ENCODE data around the gene CELF5.
A peak's percentile ranks its signal among the peaks of the same experiment; 100 is the strongest.

Gene CELF5

DNA sequence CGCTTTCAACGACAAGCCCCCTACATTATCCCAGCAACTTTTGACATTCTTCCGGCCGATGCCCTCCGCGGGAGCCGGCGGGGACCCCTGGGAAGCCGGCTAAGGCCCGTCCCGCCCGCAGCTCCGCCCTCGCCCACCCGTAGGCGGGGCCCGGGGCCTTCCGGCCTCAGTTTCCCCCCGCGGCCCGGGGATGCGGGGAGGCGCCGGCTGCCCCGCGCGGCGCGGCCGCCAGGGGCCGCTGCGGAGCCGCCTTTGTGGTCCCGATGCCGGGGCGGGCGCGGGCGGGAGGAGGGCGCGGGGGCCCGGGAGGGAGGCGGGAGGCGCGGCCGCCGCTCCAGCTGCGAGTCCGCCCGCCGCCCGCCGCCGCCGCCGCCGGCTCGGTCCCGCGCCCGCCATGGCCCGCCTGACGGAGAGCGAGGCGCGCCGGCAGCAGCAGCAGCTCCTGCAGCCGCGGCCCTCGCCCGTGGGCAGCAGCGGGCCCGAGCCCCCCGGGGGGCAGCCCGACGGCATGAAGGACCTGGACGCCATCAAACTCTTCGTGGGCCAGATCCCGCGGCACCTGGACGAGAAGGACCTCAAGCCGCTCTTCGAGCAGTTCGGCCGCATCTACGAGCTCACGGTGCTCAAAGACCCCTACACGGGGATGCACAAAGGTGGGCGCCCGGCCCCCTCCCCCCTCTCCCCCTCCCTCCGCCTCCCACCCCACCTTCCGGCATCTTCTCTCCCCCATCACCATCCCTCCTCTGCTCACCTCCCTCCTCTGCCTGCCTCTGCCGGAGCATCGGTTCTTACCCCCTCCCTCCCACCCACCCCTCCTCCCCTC lies at the start of gene CELF5:
TSS of gene CELF5 (plus strand) at position 316 of the 823 bp plus-strand sequence. CDS start at position 395, 79 bp downstream.
- TF ChIP-seq ZFX (IDR thresholded peaks at IDR 0.05; ENCODE audit: borderline replicate concordance): no peak
- TF ChIP-seq, protein P1, sequence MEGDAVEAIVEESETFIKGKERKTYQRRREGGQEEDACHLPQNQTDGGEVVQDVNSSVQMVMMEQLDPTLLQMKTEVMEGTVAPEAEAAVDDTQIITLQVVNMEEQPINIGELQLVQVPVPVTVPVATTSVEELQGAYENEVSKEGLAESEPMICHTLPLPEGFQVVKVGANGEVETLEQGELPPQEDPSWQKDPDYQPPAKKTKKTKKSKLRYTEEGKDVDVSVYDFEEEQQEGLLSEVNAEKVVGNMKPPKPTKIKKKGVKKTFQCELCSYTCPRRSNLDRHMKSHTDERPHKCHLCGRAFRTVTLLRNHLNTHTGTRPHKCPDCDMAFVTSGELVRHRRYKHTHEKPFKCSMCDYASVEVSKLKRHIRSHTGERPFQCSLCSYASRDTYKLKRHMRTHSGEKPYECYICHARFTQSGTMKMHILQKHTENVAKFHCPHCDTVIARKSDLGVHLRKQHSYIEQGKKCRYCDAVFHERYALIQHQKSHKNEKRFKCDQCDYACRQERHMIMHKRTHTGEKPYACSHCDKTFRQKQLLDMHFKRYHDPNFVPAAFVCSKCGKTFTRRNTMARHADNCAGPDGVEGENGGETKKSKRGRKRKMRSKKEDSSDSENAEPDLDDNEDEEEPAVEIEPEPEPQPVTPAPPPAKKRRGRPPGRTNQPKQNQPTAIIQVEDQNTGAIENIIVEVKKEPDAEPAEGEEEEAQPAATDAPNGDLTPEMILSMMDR (IDR thresholded peaks at IDR 0.05): peak; percentile 97
- no peak within 1 kb of the TSS for H3K27ac ChIP-seq

DNA sequence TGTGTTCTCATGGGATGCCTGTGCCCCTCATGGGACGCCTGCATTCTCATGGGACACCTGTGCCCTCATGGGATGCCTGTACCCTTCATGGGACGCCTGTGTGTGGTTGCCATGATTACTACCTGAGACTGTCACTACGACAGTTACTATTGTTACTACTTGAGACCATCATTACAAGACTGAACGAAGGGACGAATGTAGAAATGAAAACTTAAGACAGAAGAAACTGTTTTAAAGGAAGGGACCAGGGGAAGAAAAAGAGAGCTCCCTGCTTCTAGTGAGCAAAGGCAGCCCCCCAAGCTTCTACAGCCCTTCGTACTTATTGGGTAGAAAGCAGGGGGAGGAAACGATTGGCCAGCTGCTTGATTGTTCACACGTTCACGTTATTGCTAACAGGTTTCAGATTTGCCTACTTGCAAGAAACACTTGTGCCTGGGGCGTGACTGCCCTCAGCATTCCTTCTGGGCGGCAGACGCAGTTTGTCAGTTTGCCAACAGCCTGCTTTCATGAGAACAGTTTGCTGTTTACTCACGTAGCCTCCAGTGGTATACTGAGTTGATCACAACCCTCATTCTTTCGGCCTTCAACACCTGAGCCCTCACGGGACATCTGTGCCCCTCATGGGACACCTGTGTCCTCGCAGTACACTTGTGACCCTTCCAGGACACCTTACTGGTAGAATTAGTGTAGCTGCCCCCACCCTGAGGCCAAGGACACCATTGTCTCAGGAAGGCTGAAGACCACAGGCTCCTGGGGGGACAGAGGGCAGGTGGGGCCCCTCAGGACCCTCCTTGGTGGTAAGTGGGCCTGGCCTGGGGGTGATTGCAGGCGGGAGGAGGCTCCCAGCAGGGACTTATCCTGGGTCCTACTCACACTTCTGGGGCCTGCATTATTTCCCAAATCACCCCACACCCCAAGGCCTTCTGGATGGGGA lies 48.4 kb upstream of the CELF5 start:
- no peak overlapping the region for H3K27ac ChIP-seq
- TF ChIP-seq, protein P1 (IDR thresholded peaks at IDR 0.05): no peak
- TF ChIP-seq ZFX (IDR thresholded peaks at IDR 0.05; ENCODE audit: borderline replicate concordance): no peak

DNA sequence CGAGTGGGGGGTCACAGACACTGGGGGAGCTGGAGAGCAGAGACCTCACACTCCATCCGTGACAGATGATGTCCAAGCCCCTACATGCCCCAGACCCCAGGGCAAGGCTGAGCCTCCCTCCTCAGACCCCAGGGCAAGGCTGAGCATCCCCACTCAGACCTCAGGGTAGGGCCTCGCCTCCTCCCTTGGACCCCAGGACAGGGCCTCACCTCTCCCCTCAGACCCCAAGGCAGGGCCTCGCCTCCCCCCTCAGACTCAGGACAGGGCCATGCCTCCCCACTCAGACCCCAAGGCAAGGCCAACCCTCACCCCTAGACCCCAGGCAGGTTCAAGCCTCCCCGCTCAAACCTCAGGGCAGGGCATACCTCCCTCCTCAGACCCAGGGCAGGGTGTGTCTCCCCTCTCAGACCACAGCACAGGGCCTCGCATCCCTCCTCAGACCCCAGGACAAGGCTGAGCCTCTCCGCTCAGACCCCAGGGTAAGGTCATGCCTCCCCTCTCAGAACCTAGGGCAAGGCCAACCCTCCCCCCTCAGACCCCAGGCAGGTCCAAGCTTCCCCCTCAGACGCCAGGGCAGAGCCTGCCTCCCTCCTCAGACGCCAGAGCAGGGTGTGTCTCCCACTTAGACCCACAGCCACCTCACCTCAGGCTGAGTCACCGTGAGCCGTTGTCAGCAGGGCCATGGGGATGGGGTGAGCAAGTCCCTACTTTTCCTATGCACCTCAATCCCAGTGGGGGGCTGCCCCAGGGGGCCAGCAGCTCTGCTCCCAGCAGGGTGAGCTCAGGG lies 47.6 kb upstream of the CELF5 start:
- H3K27ac ChIP-seq: no peak overlapping the region
- no peak for TF ChIP-seq ZFX (IDR thresholded peaks at IDR 0.05; ENCODE audit: borderline replicate concordance)
- TF ChIP-seq, protein P1 (IDR thresholded peaks at IDR 0.05): no peak

DNA sequence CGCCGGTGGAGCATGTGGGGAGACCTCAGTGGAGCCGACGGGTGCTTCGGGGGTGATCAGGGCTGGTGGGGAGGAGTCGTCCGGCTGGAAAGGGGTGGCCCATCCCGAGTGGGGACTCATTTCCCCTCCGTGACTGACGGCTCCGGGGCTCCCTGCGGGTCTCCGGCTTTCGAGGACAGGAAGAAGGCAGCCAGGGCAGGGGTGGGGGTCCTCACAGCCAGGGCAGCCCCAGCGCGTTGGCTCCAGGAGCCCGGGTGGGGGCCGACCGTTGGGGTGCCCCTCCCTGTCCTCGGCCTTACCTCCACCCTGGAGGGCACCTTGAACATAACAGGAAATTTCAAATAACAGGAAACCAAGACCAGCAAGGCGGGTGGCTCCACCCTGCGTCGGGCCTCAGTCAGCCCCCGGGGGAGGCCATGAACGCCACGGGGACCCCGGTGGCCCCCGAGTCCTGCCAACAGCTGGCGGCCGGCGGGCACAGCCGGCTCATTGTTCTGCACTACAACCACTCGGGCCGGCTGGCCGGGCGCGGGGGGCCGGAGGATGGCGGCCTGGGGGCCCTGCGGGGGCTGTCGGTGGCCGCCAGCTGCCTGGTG lies 46.0 kb upstream of the CELF5 start, which contains the start of gene S1PR4:
TSS of gene S1PR4 (plus strand) at position 393 of the 596 bp plus-strand sequence. CDS start at position 417, 24 bp downstream.
- TF ChIP-seq, protein P1 (IDR thresholded peaks at IDR 0.05): no peak
- TF ChIP-seq ZFX (IDR thresholded peaks at IDR 0.05; ENCODE audit: borderline replicate concordance): no peak
- H3K27ac ChIP-seq: no peak within 1 kb of the TSS

DNA sequence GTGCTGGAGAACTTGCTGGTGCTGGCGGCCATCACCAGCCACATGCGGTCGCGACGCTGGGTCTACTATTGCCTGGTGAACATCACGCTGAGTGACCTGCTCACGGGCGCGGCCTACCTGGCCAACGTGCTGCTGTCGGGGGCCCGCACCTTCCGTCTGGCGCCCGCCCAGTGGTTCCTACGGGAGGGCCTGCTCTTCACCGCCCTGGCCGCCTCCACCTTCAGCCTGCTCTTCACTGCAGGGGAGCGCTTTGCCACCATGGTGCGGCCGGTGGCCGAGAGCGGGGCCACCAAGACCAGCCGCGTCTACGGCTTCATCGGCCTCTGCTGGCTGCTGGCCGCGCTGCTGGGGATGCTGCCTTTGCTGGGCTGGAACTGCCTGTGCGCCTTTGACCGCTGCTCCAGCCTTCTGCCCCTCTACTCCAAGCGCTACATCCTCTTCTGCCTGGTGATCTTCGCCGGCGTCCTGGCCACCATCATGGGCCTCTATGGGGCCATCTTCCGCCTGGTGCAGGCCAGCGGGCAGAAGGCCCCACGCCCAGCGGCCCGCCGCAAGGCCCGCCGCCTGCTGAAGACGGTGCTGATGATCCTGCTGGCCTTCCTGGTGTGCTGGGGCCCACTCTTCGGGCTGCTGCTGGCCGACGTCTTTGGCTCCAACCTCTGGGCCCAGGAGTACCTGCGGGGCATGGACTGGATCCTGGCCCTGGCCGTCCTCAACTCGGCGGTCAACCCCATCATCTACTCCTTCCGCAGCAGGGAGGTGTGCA lies 45.3 kb upstream of the CELF5 start:
- H3K27ac ChIP-seq: no peak overlapping the region
- TF ChIP-seq, protein P1 (IDR thresholded peaks at IDR 0.05): no peak
- no peak for TF ChIP-seq ZFX (IDR thresholded peaks at IDR 0.05; ENCODE audit: borderline replicate concordance)

Measured in 22Rv1 (cell line).